ENCODE results near the gene CXCL11. TPM values are rescaled to one million over a fixed set of nuclear protein-coding genes. Genes with fewer than 3 reads are reported as not detected.

Gene CXCL11
- total and polyA plus RNA-seq, 10 of the 15 experiments (the other 5 are each of a cell fraction or from before 2014, with no cell fraction given): 0.04 TPM; not detected in 9

GRCh38 chr4:76074468-76074867 is 38.6 kb upstream of the CXCL11 start, which contains the start of gene ART3:
ART3 (plus strand) TSS chr4:76074709; CDS start chr4:76075890, 1,181 bp downstream.
- Histone ChIP-seq H3K9ac (ENCODE audit: control insufficient read depth, insufficient read depth, low read length) (no peak within 1 kb of the TSS), H3K27me3 (replicated peaks in 1 of 2; ENCODE audit: control insufficient read depth in 2 of 2, insufficient read depth in 2 of 2, low read length in 1 of 2) (peaks cover 0 to 8% of the 10 kb centered on the region in 2 experiments; a peak in 1 of 4 replicates), H3K4me1 (ENCODE audit: control insufficient read depth, insufficient read depth, low read length) (no peaks in the 10 kb centered on the region), H3K27ac (ENCODE audit: control insufficient read depth, insufficient read depth) (no peak within 1 kb of the TSS), H3K79me2 (ENCODE audit: control insufficient read depth, insufficient read depth, low read length) (no peaks in the 10 kb centered on the region), H4K20me1 (ENCODE audit: control insufficient read depth, insufficient read depth) (no peaks in the 10 kb centered on the region), H2AFZ (ENCODE audit: control insufficient read depth, low read depth, low read length) (no peak within 1 kb of the TSS), H3K4me2 (ENCODE audit: control insufficient read depth, insufficient read depth) (no peak within 1 kb of the TSS), H3K9me3 (replicated peaks; ENCODE audit: control insufficient read depth, insufficient read depth, low read length) (no peaks in the 10 kb centered on the region), H3K4me3 (no peak within 1 kb of the TSS), H3K36me3 (ENCODE audit: control insufficient read depth in 2 of 2, insufficient read depth in 2 of 2, low read length in 1 of 2) (no peaks in the 10 kb centered on the region)
- no TSS peak for BruUV-seq (replicated peaks)
- no peak for FAIRE-seq
- RAD21 ChIA-PET (ENCODE audit: unreplicated experiment): interaction anchor here (1.0 to 1.6 kb wide), 2 partner anchors 78 to 159 kb away, joined by 3 to 9 read pairs; no protein-coding TSS in a partner anchor
- SMC1A ChIA-PET (ENCODE audit: uncharacterized antibody, unreplicated experiment): interaction anchor here (1.6 kb wide), 1 partner anchor 79 kb away, joined by 4 read pairs; no protein-coding TSS in a partner anchor
- POLR2A ChIA-PET: no interaction called here
- WGBS (ENCODE audit: insufficient coverage, insufficient replicate concordance, low lambda C conversion rate, missing lambda C conversion rate): 38% methylated on average over 1 of the region's 1 CpG
- DNase-seq (ENCODE audit: low read depth, low spot score): no peak
- CTCF ChIA-PET: interaction anchor here (0.9 kb wide), 1 partner anchor 180 kb away, joined by 3 read pairs; no protein-coding TSS in a partner anchor
- in situ Hi-C loops (cut with MboI) (no loop called here), intact Hi-C loops (cut with micrococcal nuclease; ENCODE audit: unreplicated experiment) (no loop called here)
- no peak for ATAC-seq
- TF ChIP-seq CREB1 (IDR thresholded peaks at IDR 0.05; ENCODE audit: low read depth) (no peak), CHD1 (IDR thresholded peaks at IDR 0.05; ENCODE audit: low read depth, low read length) (no peak), SUPT20H (IDR thresholded peaks at IDR 0.05; ENCODE audit: borderline replicate concordance, control insufficient read depth, low read depth, low read length) (no peak), POLR2AphosphoS5 (IDR thresholded peaks at IDR 0.05; ENCODE audit: low read length) (no peak), STAT3 (IDR thresholded peaks at IDR 0.05; ENCODE audit: low read depth, low read length) (no peak), SIN3A (IDR thresholded peaks at IDR 0.05; ENCODE audit: low read depth, low read length) (no peak), MTA2 (IDR thresholded peaks at IDR 0.05; ENCODE audit: low read depth) (no peak), SPI1 (IDR thresholded peaks at IDR 0.05; ENCODE audit: borderline replicate concordance, insufficient read depth, low read depth, low read length) (no peak), CHD2 (IDR thresholded peaks at IDR 0.05; ENCODE audit: borderline replicate concordance, low read depth, low read length) (no peak), MEF2A (IDR thresholded peaks at IDR 0.05; ENCODE audit: insufficient read depth, low read depth, low read length) (no peak), HDAC2 (IDR thresholded peaks at IDR 0.05) (no peak), ZNF24 (IDR thresholded peaks at IDR 0.05) (no peak), REST (IDR thresholded peaks at IDR 0.05; ENCODE audit: low read depth, low read length) (no peak), CEBPB (IDR thresholded peaks at IDR 0.05; ENCODE audit: borderline replicate concordance in 1 of 2, low read depth in 2 of 2, low read length in 2 of 2) (no peak)
